Eye (tissue), 1 donor: ENCODE measurements around the gene BAD.
A peak's percentile ranks its signal among the peaks of the same experiment; 100 is the strongest.

Source experiments
- DNase-seq: peaks from one replicate; pipeline ENCODE4 v3.0.0-alpha.2; 2015

The BAD gene

GRCh38 chr11:64275031-64275800 lies 9.2 kb downstream of the BAD start:
- no peak for DNase-seq

DNA sequence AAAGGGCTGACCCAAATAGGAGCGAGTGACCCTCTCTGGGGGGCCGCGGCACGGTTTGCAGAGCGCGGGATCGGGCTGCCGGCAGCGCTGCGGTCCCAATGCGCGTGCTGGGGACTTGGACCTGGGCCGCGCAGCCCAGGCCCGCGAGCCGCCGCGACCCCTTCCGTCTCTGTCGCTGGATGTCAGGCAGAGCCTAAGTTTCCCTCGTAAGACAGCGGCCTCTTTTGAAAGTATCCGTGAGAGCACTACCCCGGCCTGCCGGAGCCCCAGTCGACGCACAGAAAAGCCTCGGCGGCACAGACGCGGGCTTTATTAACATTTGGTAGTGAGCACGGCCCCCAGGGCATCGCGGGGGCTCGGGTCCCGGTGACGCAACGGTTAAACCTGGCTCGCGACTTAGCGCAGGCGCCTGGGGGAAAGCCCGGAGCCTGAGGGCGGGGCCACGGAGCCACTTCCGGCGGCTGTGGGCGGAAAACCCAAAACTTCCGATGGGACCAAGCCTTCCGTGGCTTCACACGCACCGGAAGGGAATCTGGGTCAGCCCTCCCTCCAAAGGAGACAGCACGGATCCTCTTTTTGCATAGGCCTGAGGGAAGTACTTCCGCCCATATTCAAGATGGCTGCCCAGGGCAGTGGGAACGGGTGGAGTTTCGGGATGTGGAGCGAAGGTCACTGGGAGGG lies 14.8 kb downstream of the BAD start:
- peak; percentile 100 for DNase-seq

- DNase-seq: peak; percentile 75
Measured at GRCh38 chr11:64268893-64269539, 15.4 kb downstream of the BAD start.

- peak; percentile 38 for DNase-seq
Measured at GRCh38 chr11:64268025-64268892, 16.2 kb downstream of the BAD start.

DNA sequence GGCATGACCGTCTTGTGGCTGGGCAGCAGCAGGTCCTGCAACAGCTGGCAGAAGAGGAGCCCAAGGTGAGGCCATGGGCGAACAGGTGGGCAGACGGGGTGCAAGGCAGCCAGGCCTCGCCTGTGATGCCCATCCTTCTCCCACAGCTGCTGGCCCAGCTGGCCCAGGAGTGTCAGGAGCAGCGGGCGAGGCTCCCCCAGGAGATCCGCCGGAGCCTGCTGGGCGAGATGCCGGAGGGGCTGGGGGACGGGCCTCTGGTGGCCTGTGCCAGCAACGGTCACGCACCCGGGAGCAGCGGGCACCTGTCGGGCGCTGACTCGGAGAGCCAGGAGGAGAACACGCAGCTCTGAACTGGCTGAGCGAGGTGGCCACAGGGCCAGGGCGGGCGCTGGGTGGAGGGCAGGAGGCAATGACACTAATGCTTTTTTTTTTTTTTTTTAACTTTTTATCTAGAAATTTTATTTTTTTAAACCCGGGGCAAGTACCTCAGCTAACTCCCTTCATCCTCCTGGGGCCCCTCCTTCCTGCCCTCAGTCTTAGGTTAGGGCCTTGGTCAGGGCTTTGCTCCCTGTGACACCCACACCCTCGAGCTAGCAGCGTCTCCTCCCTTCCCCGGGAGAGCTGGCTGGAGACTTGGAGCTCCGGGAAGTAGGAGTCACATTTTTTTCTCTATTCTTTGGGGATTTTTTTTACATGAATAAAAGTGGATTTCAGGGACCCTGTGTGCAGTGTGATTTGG lies 17.1 kb downstream of the BAD start:
- no peak for DNase-seq

DNA sequence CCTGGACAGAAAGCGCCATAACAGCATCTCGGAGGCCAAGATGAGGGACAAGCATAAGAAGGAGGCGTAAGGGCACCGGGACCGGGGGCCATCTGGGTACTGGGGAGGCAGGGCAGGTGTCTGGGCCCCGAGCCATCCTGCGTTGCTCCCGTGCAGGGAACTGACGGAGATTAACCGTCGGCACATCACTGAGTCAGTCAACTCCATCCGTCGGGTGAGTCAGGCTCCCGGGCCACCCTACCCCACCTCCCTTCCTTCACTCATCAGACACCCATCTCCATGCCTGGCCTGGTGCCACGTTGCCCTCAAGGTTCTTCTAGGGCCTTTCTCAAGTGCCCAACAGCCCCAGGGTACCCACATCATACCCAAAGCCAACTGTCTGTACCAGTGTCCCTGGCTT lies 18.1 kb downstream of the BAD start:
- DNase-seq: no peak

GRCh38 chr11:64265176-64266160 lies 19.0 kb downstream of the BAD start:
- DNase-seq: no peak

GRCh38 chr11:64264371-64264852 lies 20.1 kb downstream of the BAD start:
- peak; percentile 29 for DNase-seq

DNA sequence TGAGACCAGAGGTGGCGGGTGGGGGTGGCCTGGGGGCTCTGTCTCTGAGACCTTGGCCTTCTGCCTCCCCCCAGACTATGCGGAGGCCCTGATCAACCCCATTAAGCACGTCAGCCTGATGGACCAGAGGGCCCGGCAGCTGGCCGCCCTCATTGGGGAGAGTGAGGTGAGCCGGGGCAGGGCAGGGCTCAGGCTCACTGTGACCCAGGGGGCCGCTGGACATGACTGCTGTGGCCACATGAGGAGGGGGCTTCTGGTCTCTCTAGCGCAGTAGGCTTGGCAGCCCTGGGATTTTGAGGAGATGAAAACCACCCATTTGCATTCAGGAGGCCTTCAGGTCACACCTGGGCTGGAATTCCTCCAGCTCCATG lies 20.5 kb downstream of the BAD start:
- no peak for DNase-seq

- peak; percentile 82 for DNase-seq
Measured at GRCh38 chr11:64263021-64263946, 21.2 kb downstream of the BAD start.

- no peak for DNase-seq
Measured at GRCh38 chr11:64262271-64263002, 22.0 kb downstream of the BAD start.

- DNase-seq: no peak
Measured at GRCh38 chr11:64261556-64262080, 22.8 kb downstream of the BAD start.

- no peak for DNase-seq
Measured at GRCh38 chr11:64260147-64260708, 24.2 kb downstream of the BAD start.

- no peak for DNase-seq
Measured at GRCh38 chr11:64259533-64260067, 24.9 kb downstream of the BAD start.

DNA sequence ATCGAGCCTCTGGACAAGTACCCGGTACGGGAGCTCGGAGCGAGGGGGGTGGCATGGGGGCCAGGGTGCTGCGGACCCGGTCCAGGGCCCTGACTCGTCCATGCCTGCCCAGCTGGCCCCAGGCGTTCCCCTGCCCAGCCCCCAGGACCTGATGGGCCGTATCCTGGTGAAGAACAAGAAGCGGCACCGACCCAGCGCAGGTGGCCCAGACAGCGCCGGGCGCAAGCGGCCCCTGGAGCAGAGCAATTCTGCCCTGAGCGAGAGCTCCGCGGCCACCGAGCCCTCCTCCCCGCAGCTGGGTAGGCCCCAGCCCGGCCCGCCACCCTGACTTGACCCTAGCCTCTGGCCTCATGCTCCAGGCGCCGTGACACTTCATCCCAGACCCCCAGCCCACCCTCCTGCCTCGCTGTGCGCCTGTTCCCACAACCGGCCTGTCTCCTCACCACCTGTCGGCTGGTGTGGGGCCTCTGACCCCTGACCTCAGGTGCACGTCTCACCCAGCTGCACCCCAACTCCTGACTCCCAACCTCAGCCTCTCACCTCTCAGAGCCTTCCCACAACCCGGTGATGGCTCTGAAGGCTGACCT lies 25.4 kb downstream of the BAD start:
- no peak for DNase-seq

DNA sequence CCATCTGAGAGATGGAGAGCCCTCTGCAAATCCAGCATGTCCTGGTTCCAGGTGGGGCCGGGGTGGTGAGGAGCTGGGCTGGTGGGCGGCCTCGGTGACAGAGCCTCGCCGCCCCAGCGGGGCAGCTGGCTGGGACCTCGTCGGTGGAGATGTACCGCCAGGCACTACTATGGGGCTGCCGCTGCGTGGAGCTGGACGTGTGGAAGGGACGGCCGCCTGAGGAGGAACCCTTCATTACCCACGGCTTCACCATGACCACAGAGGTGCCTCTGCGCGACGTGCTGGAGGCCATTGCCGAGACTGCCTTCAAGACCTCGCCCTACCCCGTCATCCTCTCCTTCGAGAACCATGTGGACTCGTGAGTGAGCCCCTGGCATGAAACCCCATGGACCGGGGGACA lies 26.1 kb downstream of the BAD start:
- no peak for DNase-seq

DNA sequence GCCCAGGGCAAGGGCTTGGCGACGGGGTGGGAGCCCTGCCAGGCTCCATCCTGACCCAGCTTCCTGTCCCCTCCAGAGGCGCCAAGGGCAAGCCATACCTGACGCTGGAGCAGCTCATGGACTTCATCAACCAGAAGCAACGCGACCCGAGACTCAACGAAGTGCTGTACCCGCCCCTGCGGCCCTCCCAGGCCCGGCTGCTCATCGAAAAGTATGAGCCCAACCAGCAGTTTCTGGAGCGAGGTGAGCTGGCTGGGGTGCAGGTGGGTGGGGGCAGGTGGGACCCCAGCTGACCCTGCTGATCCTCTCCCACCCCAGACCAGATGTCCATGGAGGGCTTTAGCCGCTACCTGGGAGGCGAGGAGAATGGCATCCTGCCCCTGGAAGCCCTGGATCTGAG lies 28.2 kb downstream of the BAD start:
- no peak for DNase-seq
